Type B pancreatic cell (in vitro differentiated cells): Measurements from ENCODE around the gene FANCG. TPM values are rescaled to one million over a fixed set of nuclear protein-coding genes. Genes with fewer than 3 reads are reported as not detected.

Source experiments
- DNase-seq: peaks from one replicate; pipeline ENCODE4 v3.0.0; 2021; ENCODE audit warnings: mixed read lengths; ENCODE audit not compliant: unreplicated experiment; ENCODE audit errors: extremely low spot score
- H3K27ac Mint-ChIP-seq: 2 replicates; pipeline ENCODE4 v1.8.0; 2021; ENCODE audit warnings: mild to moderate bottlenecking, mixed read lengths
- H3K27me3 Mint-ChIP-seq: 2 replicates; pipeline ENCODE4 v1.8.0; 2021; ENCODE audit warnings: mixed read lengths
- H3K36me3 Mint-ChIP-seq: 2 replicates; pipeline ENCODE4 v1.8.0; 2021; ENCODE audit warnings: mixed read lengths
- H3K4me1 Mint-ChIP-seq: one replicate; pipeline ENCODE4 v1.8.0; 2021; ENCODE audit warnings: mixed read lengths; ENCODE audit not compliant: unreplicated experiment
- H3K4me3 Mint-ChIP-seq: 2 replicates; pipeline ENCODE4 v1.8.0; 2021; ENCODE audit warnings: mild to moderate bottlenecking, mixed read lengths
- H3K9me3 Mint-ChIP-seq: 2 replicates; pipeline ENCODE4 v1.8.0; 2021; ENCODE audit warnings: mixed read lengths
- total RNA-seq: library from RNA; stranded (reverse); gene quantifications from 2 replicates; pipeline ENCODE4 v1.2.1, GENCODE V29; 2021; ENCODE audit warnings: low replicate concordance
- TF ChIP-seq, protein P1 (sequence below): fragments of 200-600 bp; sonication (generic); conservative IDR thresholded peaks from 2 replicates; pipeline ENCODE4 v1.5.0; 2021; ENCODE audit warnings: antibody characterized with exemption, mild to moderate bottlenecking

FANCG gene
- total RNA-seq, 1 donor from 2014 or later, result 72.6 TPM

GRCh38 chr9:35074791-35075190 is 5.0 kb downstream of the FANCG start:
- no peak for DNase-seq
- H3K9me3 Mint-ChIP-seq, result no peaks in the 10 kb centered on the region
- peaks cover 33% of the 10 kb centered on the region for H3K4me1 Mint-ChIP-seq
- H3K27ac Mint-ChIP-seq, result no peak overlapping the region
- peaks cover 29% of the 10 kb centered on the region for H3K36me3 Mint-ChIP-seq
- H3K4me3 Mint-ChIP-seq, result no peak overlapping the region
- TF ChIP-seq, protein P1, sequence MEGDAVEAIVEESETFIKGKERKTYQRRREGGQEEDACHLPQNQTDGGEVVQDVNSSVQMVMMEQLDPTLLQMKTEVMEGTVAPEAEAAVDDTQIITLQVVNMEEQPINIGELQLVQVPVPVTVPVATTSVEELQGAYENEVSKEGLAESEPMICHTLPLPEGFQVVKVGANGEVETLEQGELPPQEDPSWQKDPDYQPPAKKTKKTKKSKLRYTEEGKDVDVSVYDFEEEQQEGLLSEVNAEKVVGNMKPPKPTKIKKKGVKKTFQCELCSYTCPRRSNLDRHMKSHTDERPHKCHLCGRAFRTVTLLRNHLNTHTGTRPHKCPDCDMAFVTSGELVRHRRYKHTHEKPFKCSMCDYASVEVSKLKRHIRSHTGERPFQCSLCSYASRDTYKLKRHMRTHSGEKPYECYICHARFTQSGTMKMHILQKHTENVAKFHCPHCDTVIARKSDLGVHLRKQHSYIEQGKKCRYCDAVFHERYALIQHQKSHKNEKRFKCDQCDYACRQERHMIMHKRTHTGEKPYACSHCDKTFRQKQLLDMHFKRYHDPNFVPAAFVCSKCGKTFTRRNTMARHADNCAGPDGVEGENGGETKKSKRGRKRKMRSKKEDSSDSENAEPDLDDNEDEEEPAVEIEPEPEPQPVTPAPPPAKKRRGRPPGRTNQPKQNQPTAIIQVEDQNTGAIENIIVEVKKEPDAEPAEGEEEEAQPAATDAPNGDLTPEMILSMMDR, result no peak
- no peaks in the 10 kb centered on the region for H3K27me3 Mint-ChIP-seq

- H3K27ac Mint-ChIP-seq, result peak overlapping the region; percentile 23
Measured at GRCh38 chr9:35074141-35074540, 5.6 kb downstream of the FANCG start.

DNA sequence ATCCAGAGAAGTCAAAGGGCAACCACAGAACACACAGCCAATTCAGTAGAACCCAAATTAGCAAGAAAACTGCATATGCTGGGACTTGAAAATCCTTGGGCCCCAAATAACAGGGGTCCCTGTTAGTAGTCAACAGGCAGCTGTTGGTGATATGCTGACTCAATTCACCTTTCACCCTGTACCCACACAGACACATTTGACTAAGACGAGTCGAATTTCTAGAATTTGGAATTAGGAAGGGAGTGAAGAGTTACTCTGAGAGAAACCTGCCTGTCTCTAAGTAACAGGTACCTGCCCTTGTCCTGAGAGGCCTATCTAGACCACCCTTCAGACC is 6.5 kb downstream of the FANCG start:
- Mint-ChIP-seq H3K4me3 (peak overlapping the region; percentile 95), H3K36me3 (peaks cover 38% of the 10 kb centered on the region), H3K27ac (peak overlapping the region; percentile 95), H3K27me3 (no peaks in the 10 kb centered on the region), H3K4me1 (peaks cover 34% of the 10 kb centered on the region), H3K9me3 (no peaks in the 10 kb centered on the region)
- DNase-seq, result no peak
- TF ChIP-seq, protein P1, result no peak

More at GRCh38 chr9:35074141-35074540, 5.6 kb downstream of the FANCG start:
- Mint-ChIP-seq H3K36me3 (peaks cover 29% of the 10 kb centered on the region), H3K4me3 (peak overlapping the region; percentile 1), H3K27me3 (no peaks in the 10 kb centered on the region), H3K4me1 (peaks cover 33% of the 10 kb centered on the region), H3K9me3 (no peaks in the 10 kb centered on the region)
- TF ChIP-seq, protein P1, result no peak
- no peak for DNase-seq

DNA sequence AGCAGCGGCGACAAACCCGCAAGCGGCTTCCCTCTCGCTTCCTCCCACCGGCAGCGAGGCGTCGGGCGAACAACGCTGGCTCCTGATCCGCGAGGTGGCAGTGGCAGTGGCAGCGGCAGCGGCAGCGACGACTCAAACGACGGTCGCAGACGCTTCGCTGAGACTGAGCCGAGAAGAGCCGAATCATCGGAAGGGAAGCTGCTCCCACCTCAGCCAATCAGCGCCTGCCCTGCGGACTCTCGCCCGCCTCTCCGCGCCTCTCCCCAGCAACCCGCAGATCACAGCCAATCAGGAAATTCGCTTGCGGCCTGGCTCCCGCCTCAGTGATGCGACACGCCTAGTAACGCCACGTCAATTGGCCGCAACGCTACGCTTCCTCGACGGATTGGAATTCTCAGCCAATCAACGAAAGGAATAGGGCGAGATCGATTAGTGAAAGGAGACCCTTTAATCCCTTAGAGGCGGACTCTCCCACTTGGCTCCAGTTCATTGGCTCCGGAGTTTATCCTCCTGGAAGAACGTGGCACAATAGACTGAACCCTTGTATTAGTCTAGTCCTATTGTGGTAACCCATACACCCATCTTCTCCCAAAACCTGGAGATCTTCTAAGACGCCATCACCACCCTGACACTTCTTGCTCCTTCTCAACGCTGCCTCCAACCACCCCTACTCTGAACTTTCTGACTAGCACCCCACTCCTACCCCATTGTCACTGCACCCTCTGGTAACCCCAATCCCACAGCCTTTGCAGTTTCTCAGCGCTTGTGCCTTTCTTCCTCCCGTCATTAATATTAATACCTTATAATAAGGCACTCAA is 7.1 kb downstream of the FANCG start, which contains the start of gene VCP:
Gene VCP, minus strand, starts transcription at position 165 of the 818 bp plus-strand sequence. CDS start 272 bp downstream, outside the sequence.
- H3K27ac Mint-ChIP-seq, result peak within 1 kb of the TSS; percentile 97
- peak; percentile 98 for DNase-seq
- H3K27me3 Mint-ChIP-seq, result no peaks in the 10 kb centered on the region
- H3K9me3 Mint-ChIP-seq, result no peaks in the 10 kb centered on the region
- TF ChIP-seq, protein P1, result no peak
- H3K4me1 Mint-ChIP-seq, result peaks cover 31% of the 10 kb centered on the region
- H3K4me3 Mint-ChIP-seq, result peak within 1 kb of the TSS; percentile 95
- H3K36me3 Mint-ChIP-seq, result peaks cover 44% of the 10 kb centered on the region

GRCh38 chr9:35071814-35072460 is 7.8 kb downstream of the FANCG start:
- Mint-ChIP-seq H3K27ac (peak overlapping the region; percentile 97), H3K36me3 (peaks cover 50% of the 10 kb centered on the region), H3K9me3 (no peaks in the 10 kb centered on the region), H3K4me1 (peaks cover 26% of the 10 kb centered on the region), H3K4me3 (peak overlapping the region; percentile 95), H3K27me3 (no peaks in the 10 kb centered on the region)
- DNase-seq, result peak; percentile 87
- TF ChIP-seq, protein P1, result peak; percentile 56
